Uterus (tissue), 4 donors: Measurements from ENCODE around the gene NME2. TPM values are rescaled to one million over a fixed set of nuclear protein-coding genes. Genes with fewer than 3 reads are reported as not detected.
"Not testable (repeated sequence)": the region's sequence is repeated elsewhere in the genome, so short reads cannot be mapped to it uniquely, and the experiment has no call there.

ENCODE experiments used
- DNase-seq, 2 donors: peaks; one replicate each; pipeline ENCODE4 v3.0.0-alpha.2; 2019 to 2020
- H3K27ac ChIP-seq, 2 donors: fragments of 200-600 bp; sonication (generic); 1 replicate in 1 of 2; 2 replicates in 1 of 2; pipeline ENCODE4 v1.5.1; 2016 to 2018
- H3K27me3 ChIP-seq, 2 donors: fragments of 200-600 bp; sonication (generic); one replicate each; pipeline ENCODE4 v1.5.1; 2018 to 2019; ENCODE audit warnings: control low read depth in 1 of 2
- H3K36me3 ChIP-seq, 2 donors: fragments of 200-600 bp; sonication (generic); one replicate each; pipeline ENCODE4 v1.5.1; 2019; ENCODE audit warnings: control low read depth in 1 of 2
- H3K4me1 ChIP-seq, 2 donors: fragments of 200-600 bp; sonication (generic); one replicate each; pipeline ENCODE4 v1.5.1; 2018 to 2019; ENCODE audit warnings: control low read depth in 1 of 2
- H3K4me3 ChIP-seq, 2 donors: fragments of 200-600 bp; sonication (generic); 1 replicate in 1 of 2; 2 replicates in 1 of 2; pipeline ENCODE4 v1.5.1; 2018 to 2019; ENCODE audit warnings: mild to moderate bottlenecking in 1 of 2
- H3K9me3 ChIP-seq, 2 donors: fragments of 200-600 bp; sonication (generic); one replicate each; pipeline ENCODE4 v1.5.1; 2019; ENCODE audit warnings: control low read depth in 1 of 2
- POLR2A ChIP-seq, 2 donors: fragments of 450-650 bp; IDR thresholded peaks; one replicate each; pipeline ENCODE4 v1.6.1; 2016; ENCODE audit warnings: antibody characterized with exemption in 2 of 2, mild to moderate bottlenecking in 1 of 2, moderate library complexity in 1 of 2
- intact Hi-C: fragments of 100-400 bp; cut with DNase I; formaldehyde crosslinking; loops from one replicate; pipeline ENCODE4 v1.15.1; 2023; ENCODE audit warnings: low total_unique reads
- total RNA-seq, 4 donors: library from RNA; depleted of rRNA in 3 of 4; stranded (reverse); fragments of >200 nt in 3 of 4; gene quantifications; one replicate each; pipeline versions ENCODE4 v1.1.0 to v1.2.4, GENCODE V29; 2014 to 2023
- TF ChIP-seq, protein P1 (sequence below), 4 experiments: fragments of 200-600 bp in 2 of 4; fragments of 450-650 bp in 2 of 4; sonication (generic) in 2 of 4; IDR thresholded peaks; one replicate each; pipeline ENCODE4 v1.5.1; 2016 to 2019; ENCODE audit warnings: antibody characterized with exemption in 4 of 4, mild to moderate bottlenecking in 2 of 4, moderate library complexity in 1 of 4
- donor health status: DM: yes; HTN: yes; CAD: no.

Gene NME2
- total RNA-seq, 4 donors from 2014 or later = 195 to 656 (median 287) TPM

DNA sequence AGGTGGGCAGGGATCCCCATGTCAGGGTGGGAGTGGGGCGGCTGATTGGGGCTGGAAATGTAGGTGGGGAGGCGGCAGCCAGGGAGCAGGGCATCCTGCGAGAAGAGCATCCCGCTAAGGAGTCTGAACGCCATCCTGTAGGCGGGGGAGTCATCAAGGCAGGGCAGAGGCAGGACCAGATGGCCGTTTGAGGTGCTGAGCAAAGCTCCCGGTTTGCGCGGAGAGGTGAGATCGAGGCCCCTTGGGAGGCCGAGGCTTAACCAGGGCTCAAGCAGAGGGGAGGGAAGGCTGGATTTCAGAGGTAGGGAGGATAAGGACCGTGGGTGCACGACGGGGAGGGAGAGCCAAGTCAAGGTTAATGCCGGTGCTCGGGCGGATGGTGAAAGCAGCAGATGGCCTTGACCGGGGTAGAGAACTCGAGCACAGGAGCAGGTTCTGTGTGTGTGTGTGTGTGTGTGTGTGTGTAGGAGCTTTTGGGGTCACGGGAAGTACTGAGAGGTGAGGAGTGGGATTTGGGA lies 472 bp upstream of the NME2 start:
- Histone ChIP-seq H3K4me1 (peaks cover 6 to 7% of the 10 kb centered on the region in 2 donors), H3K27ac (peak overlapping the region; percentile 92 to 96), H3K36me3 (no peaks in the 10 kb centered on the region), H3K9me3 (no peaks in the 10 kb centered on the region), H3K4me3 (peak overlapping the region; percentile 50 to 81), H3K27me3 (no peaks in the 10 kb centered on the region)
- TF ChIP-seq, protein P1, sequence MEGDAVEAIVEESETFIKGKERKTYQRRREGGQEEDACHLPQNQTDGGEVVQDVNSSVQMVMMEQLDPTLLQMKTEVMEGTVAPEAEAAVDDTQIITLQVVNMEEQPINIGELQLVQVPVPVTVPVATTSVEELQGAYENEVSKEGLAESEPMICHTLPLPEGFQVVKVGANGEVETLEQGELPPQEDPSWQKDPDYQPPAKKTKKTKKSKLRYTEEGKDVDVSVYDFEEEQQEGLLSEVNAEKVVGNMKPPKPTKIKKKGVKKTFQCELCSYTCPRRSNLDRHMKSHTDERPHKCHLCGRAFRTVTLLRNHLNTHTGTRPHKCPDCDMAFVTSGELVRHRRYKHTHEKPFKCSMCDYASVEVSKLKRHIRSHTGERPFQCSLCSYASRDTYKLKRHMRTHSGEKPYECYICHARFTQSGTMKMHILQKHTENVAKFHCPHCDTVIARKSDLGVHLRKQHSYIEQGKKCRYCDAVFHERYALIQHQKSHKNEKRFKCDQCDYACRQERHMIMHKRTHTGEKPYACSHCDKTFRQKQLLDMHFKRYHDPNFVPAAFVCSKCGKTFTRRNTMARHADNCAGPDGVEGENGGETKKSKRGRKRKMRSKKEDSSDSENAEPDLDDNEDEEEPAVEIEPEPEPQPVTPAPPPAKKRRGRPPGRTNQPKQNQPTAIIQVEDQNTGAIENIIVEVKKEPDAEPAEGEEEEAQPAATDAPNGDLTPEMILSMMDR (IDR thresholded peaks at IDR 0.05) = no peak
- TF ChIP-seq POLR2A (IDR thresholded peaks at IDR 0.05) = no peak
- DNase-seq = no peak
- intact Hi-C loops = no loop called here

DNA sequence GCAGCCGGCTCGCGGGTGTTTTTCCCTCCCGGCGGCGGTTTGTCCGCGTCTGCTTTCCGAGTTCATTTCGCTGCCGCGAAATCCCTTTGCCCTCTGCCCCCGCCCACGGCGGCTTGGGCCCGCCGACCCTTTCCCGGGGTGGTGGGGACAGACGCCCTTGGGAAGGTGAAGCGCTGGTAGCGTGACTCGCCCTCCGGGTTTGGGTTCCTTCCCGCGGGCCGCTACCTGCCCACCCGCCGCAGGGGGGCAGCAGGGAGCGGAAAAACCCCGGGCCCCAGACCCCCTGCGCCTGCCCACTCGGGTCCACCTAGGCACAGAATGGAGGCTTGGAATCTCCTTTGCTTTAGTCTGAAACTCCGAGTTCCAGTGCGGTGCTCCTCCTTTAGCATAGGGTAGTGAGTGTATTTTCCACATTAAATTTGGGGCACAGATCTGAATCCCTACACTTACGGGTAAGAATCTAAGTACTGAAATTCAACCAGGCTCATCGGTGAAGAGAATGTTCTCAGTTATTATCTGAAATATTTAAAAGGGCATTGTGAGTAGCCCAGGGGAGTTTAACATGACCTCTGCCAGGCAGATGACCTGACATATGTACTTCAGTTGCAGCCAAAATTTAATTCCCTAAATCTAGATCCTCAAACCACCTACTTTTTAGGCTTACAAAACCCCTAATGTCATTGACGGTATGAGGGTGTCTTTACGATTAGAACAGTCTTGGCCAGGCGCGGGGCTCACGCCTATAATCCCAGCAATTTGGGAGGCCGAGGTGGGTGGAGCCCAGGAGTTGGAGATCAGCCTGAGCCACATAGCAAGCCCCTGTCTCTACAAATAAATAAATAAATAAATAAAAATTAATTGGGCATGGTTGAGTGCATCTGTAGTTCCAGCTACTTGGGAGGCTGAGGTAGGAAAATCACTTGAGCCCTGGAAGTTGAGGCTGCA lies 1.0 kb downstream of the NME2 start:
- H3K36me3 ChIP-seq = no peaks in the 10 kb centered on the region
- H3K4me3 ChIP-seq = peak overlapping the region; percentile 50 to 81

DNA sequence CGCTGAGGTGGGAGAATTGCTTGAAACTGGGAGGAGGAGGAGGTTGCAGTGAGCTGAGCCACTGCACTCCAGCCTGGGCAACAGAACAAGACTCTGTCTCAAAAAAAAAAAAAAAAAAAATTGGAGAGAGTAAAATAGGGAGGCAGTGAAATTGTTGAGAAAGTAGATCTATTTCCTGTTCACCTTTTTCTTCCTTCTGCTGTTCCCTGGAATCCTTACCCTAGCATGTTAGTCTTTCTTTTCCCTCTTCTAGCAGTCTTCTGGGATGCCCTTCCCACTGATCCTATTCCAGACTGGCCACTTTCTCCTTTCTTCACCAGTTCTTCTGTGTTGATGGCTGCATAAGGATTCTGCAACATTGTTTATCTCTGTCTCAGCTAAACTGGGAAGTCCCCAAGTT lies 3.1 kb downstream of the NME2 start:
- intact Hi-C loops = no loop called here
- Histone ChIP-seq H3K9me3 (no peaks in the 10 kb centered on the region), H3K36me3 (no peaks in the 10 kb centered on the region), H3K27me3 (no peaks in the 10 kb centered on the region), H3K4me3 (no peak overlapping the region), H3K4me1 (peaks cover 6 to 7% of the 10 kb centered on the region in 2 donors), H3K27ac (no peak overlapping the region)
- no peak for DNase-seq
- no peak for TF ChIP-seq POLR2A (IDR thresholded peaks at IDR 0.05)
- TF ChIP-seq, protein P1 (IDR thresholded peaks at IDR 0.05) = no peak

More for the DNA sequence above, 1.0 kb downstream of the NME2 start:
- peaks cover 6 to 7% of the 10 kb centered on the region in 2 donors for H3K4me1 ChIP-seq
- no peaks in the 10 kb centered on the region for H3K9me3 ChIP-seq
- TF ChIP-seq, protein P1 (IDR thresholded peaks at IDR 0.05) = peak; percentile 27 to 54 (median 32)
- TF ChIP-seq POLR2A (IDR thresholded peaks at IDR 0.05) = no peak
- peak overlapping the region; percentile 92 to 96 for H3K27ac ChIP-seq
- H3K27me3 ChIP-seq = no peaks in the 10 kb centered on the region
- DNase-seq = peak in 1 of 2 donors; percentile 48
- intact Hi-C loops = no loop called here

DNA sequence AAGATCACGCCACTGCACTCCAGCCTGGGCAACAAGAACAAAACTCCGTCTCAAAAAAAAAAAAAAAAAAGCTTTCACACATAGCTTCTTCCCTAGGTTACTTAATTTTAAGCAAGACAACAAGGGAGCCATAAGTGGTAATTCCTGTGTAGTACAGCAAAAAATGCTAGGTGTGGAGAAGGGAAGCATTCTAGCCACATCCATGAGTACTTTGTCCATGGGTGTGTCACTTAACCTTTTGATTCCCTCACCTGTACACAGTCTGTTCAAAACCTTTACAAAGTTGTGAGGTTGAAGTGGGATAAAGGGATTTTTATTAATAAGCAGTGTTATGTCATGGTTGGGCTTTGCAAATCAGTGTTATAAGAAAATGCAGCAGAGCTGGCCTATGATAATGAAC lies 4.5 kb downstream of the NME2 start:
- Histone ChIP-seq H3K27ac (no peak overlapping the region), H3K4me3 (no peak overlapping the region), H3K27me3 (no peaks in the 10 kb centered on the region), H3K36me3 (no peaks in the 10 kb centered on the region), H3K4me1 (peaks cover 0 to under 1% of the 10 kb centered on the region in 2 donors), H3K9me3 (no peaks in the 10 kb centered on the region)
- intact Hi-C loops = no loop called here
- no peak for DNase-seq
- no peak for TF ChIP-seq POLR2A (IDR thresholded peaks at IDR 0.05)
- TF ChIP-seq, protein P1 (IDR thresholded peaks at IDR 0.05) = no peak

DNA sequence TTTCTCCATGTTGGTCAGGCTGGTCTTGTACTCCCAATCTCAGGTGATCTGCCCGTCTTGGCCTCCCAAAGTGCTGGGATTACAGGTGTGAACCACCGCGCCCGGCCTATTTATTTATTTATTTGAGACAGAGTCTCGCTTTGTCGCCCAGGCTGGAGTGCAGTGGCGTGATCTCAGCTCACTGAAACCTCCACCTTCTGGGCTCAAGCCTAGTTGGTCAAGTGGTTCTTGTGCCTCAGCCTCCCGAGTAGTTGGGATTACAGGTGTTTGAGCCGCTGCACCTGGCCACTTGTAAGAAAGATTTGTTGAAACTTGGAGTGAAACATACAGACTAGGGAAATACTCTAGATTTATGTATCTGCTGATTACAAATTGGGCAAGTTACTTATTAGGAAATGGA lies 5.8 kb downstream of the NME2 start:
- H3K27ac ChIP-seq, DNase-seq, H3K36me3 ChIP-seq, H3K27me3 ChIP-seq, intact Hi-C loops, H3K4me3 ChIP-seq, H3K4me1 ChIP-seq, H3K9me3 ChIP-seq: not testable (repeated sequence)
